Mesenchymal stem cell (in vitro differentiated cells and primary cell): Measurements from ENCODE around the gene KCTD16.

Experiments used
- DNase-seq: peaks from one replicate; pipeline ENCODE4 v3.0.0-alpha.2; 2013
- H2AFZ ChIP-seq: one replicate; pipeline ENCODE4 v1.6.1; 2013; ENCODE audit warnings: low read depth, mild to moderate bottlenecking, control low read depth, inconsistent platforms, low read length, moderate library complexity
- H2AK5ac ChIP-seq: 2 replicates; pipeline ENCODE4 v1.6.1; 2013; ENCODE audit warnings: low read length, moderate library complexity, mild to moderate bottlenecking, inconsistent platforms; ENCODE audit not compliant: severe bottlenecking
- H2BK120ac ChIP-seq: one replicate; pipeline ENCODE4 v1.6.1; 2013; ENCODE audit warnings: low read depth, mild to moderate bottlenecking, inconsistent platforms, low read length, moderate library complexity
- H2BK12ac ChIP-seq, 2 experiments: one replicate each; pipeline ENCODE4 v1.6.1; 2013; ENCODE audit warnings: inconsistent platforms in 2 of 2, low read length in 2 of 2, mild to moderate bottlenecking in 2 of 2, moderate library complexity in 2 of 2, control low read depth in 1 of 2
- H2BK15ac ChIP-seq: one replicate; pipeline ENCODE4 v1.6.1; 2013; ENCODE audit warnings: mild to moderate bottlenecking, low read depth, inconsistent platforms; ENCODE audit not compliant: poor library complexity, severe bottlenecking
- H2BK5ac ChIP-seq: 2 replicates; pipeline ENCODE4 v1.6.1; 2013; ENCODE audit warnings: low read depth, mild to moderate bottlenecking, low read length, control low read depth, inconsistent platforms; ENCODE audit not compliant: poor library complexity, severe bottlenecking
- H3K14ac ChIP-seq, 2 experiments: one replicate each; pipeline ENCODE4 v1.6.1; 2013; ENCODE audit warnings: inconsistent platforms in 2 of 2, low read length in 2 of 2, control low read depth in 1 of 2, mild to moderate bottlenecking in 1 of 2, moderate library complexity in 1 of 2
- H3K18ac ChIP-seq, 2 experiments: one replicate each; pipeline ENCODE4 v1.6.1; 2013; ENCODE audit warnings: inconsistent platforms in 2 of 2, low read length in 2 of 2, control low read depth in 1 of 2, low read depth in 1 of 2, mild to moderate bottlenecking in 1 of 2
- H3K23ac ChIP-seq, 2 experiments: one replicate each; pipeline ENCODE4 v1.6.1; 2013; ENCODE audit warnings: inconsistent platforms in 2 of 2, low read length in 2 of 2, mild to moderate bottlenecking in 2 of 2, moderate library complexity in 2 of 2, control low read depth in 1 of 2
- H3K27ac ChIP-seq: 2 replicates; pipeline ENCODE4 v1.5.1; 2013; ENCODE audit warnings: mild to moderate bottlenecking, moderate library complexity, low read length, control low read depth, inconsistent platforms; ENCODE audit not compliant: poor library complexity, severe bottlenecking
- H3K27me3 ChIP-seq, 2 experiments: 2 replicates each; pipeline versions ENCODE4 v1.6.1 to v1.7.0; 2013; ENCODE audit warnings: low read length in 2 of 2, mild to moderate bottlenecking in 2 of 2, moderate library complexity in 2 of 2, control low read depth in 1 of 2, inconsistent platforms in 1 of 2; ENCODE audit not compliant: control insufficient read depth in 1 of 2, insufficient read depth in 1 of 2
- H3K36me3 ChIP-seq, 2 experiments: 2 replicates each; pipeline versions ENCODE4 v1.6.1 to v1.7.0; 2013; ENCODE audit warnings: low read length in 2 of 2, control low read depth in 1 of 2, inconsistent platforms in 1 of 2, low read depth in 1 of 2, mild to moderate bottlenecking in 1 of 2; ENCODE audit not compliant: insufficient read depth in 2 of 2, control insufficient read depth in 1 of 2
- H3K4ac ChIP-seq, 2 experiments: one replicate each; pipeline ENCODE4 v1.6.1; 2013; ENCODE audit warnings: inconsistent platforms in 2 of 2, low read length in 2 of 2, mild to moderate bottlenecking in 2 of 2, moderate library complexity in 2 of 2, control low read depth in 1 of 2, low read depth in 1 of 2
- H3K4me1 ChIP-seq: 2 replicates; pipeline ENCODE4 v1.6.1; 2013; ENCODE audit warnings: low read depth, low read length, control low read depth; ENCODE audit not compliant: control insufficient read depth, insufficient read depth
- H3K4me2 ChIP-seq: 2 replicates; pipeline ENCODE4 v1.6.1; 2013; ENCODE audit warnings: low read length, mild to moderate bottlenecking, inconsistent platforms; ENCODE audit not compliant: poor library complexity, severe bottlenecking
- H3K4me3 ChIP-seq, 2 experiments: 2 replicates each; pipeline versions ENCODE4 v1.5.1 to v1.7.0; 2013; ENCODE audit warnings: low read length in 2 of 2, mild to moderate bottlenecking in 2 of 2, control low read depth in 1 of 2, low read depth in 1 of 2; ENCODE audit not compliant: insufficient read depth in 1 of 2
- H3K79me1 ChIP-seq: replicated peaks from 2 replicates; pipeline ENCODE4 v1.6.1; 2013; ENCODE audit warnings: mild to moderate bottlenecking, control low read depth, low read length, inconsistent platforms; ENCODE audit not compliant: poor library complexity, severe bottlenecking
- H3K9ac ChIP-seq: 2 replicates; pipeline ENCODE4 v1.7.0; 2013; ENCODE audit warnings: mild to moderate bottlenecking, low read length, moderate library complexity
- H3K9me3 ChIP-seq: 2 replicates; pipeline ENCODE4 v1.7.0; 2013; ENCODE audit warnings: mild to moderate bottlenecking, low read length; ENCODE audit not compliant: control insufficient read depth
- H4K8ac ChIP-seq: one replicate; pipeline ENCODE4 v1.6.1; 2013; ENCODE audit warnings: inconsistent platforms, mild to moderate bottlenecking, low read length, moderate library complexity
- H4K91ac ChIP-seq: one replicate; pipeline ENCODE4 v1.6.1; 2013; ENCODE audit warnings: mild to moderate bottlenecking, low read length, inconsistent platforms
- WGBS: methylation state at CpG from one replicate; pipeline ENCODE4 v1.1.7; 2013; ENCODE audit warnings: mixed read lengths; 5-methylcytosine and 5-hydroxymethylcytosine counted together

KCTD16 gene

GRCh38 chr5:144308174-144308573 lies 137.5 kb downstream of the KCTD16 start:
- no peak overlapping the region for H4K8ac ChIP-seq
- H3K79me1 ChIP-seq, result no peaks in the 10 kb centered on the region
- no peak overlapping the region for H2AK5ac ChIP-seq
- no peak overlapping the region for H3K27ac ChIP-seq
- no peak overlapping the region for H3K23ac ChIP-seq
- 93% methylated on average over 5 of the region's 5 CpGs for WGBS
- no peak overlapping the region for H2BK15ac ChIP-seq
- no peaks in the 10 kb centered on the region for H3K36me3 ChIP-seq
- no peak overlapping the region for H3K14ac ChIP-seq
- no peaks in the 10 kb centered on the region for H3K27me3 ChIP-seq
- H3K9ac ChIP-seq, result no peak overlapping the region
- H2AFZ ChIP-seq, result no peak overlapping the region
- no peak overlapping the region for H2BK5ac ChIP-seq
- no peak overlapping the region for H2BK120ac ChIP-seq
- H3K4ac ChIP-seq, result no peak overlapping the region
- no peak for DNase-seq
- H3K4me2 ChIP-seq, result no peak overlapping the region
- no peak overlapping the region for H2BK12ac ChIP-seq
- H3K18ac ChIP-seq, result no peak overlapping the region
- H4K91ac ChIP-seq, result no peak overlapping the region
- H3K4me3 ChIP-seq, result no peak overlapping the region
- H3K4me1 ChIP-seq, result no peaks in the 10 kb centered on the region
- no peaks in the 10 kb centered on the region for H3K9me3 ChIP-seq

GRCh38 chr5:144308906-144309670 lies 138.4 kb downstream of the KCTD16 start:
- DNase-seq, result peak; percentile 23
- no peak overlapping the region for H3K4ac ChIP-seq
- no peak overlapping the region for H2BK12ac ChIP-seq
- no peaks in the 10 kb centered on the region for H3K27me3 ChIP-seq
- H3K4me3 ChIP-seq, result no peak overlapping the region
- H3K23ac ChIP-seq, result no peak overlapping the region
- no peak overlapping the region for H4K91ac ChIP-seq
- H2BK5ac ChIP-seq, result no peak overlapping the region
- no peak overlapping the region for H3K14ac ChIP-seq
- peak overlapping the region; percentile 25 for H3K27ac ChIP-seq
- no peak overlapping the region for H3K9ac ChIP-seq
- no peak overlapping the region for H2BK15ac ChIP-seq
- no peak overlapping the region for H3K4me2 ChIP-seq
- WGBS, result 47% methylated on average over 5 of the region's 5 CpGs
- H3K9me3 ChIP-seq, result no peaks in the 10 kb centered on the region
- H2AK5ac ChIP-seq, result peak overlapping the region; percentile 72
- H4K8ac ChIP-seq, result no peak overlapping the region
- no peaks in the 10 kb centered on the region for H3K79me1 ChIP-seq
- no peak overlapping the region for H2AFZ ChIP-seq
- no peaks in the 10 kb centered on the region for H3K36me3 ChIP-seq
- no peaks in the 10 kb centered on the region for H3K4me1 ChIP-seq
- H2BK120ac ChIP-seq, result no peak overlapping the region
- H3K18ac ChIP-seq, result no peak overlapping the region

GRCh38 chr5:144310621-144311020 lies 139.9 kb downstream of the KCTD16 start:
- Histone ChIP-seq H3K18ac (no peak overlapping the region), H2BK120ac (no peak overlapping the region), H3K27ac (no peak overlapping the region), H2AFZ (no peak overlapping the region), H2BK12ac (no peak overlapping the region), H3K9ac (no peak overlapping the region), H2BK5ac (no peak overlapping the region), H4K91ac (no peak overlapping the region), H3K4me2 (no peak overlapping the region), H3K4me3 (no peak overlapping the region), H3K79me1 (no peaks in the 10 kb centered on the region), H3K27me3 (no peaks in the 10 kb centered on the region), H3K14ac (no peak overlapping the region), H3K4ac (no peak overlapping the region), H4K8ac (no peak overlapping the region), H3K23ac (no peak overlapping the region), H3K9me3 (no peaks in the 10 kb centered on the region), H2BK15ac (no peak overlapping the region), H3K36me3 (no peaks in the 10 kb centered on the region), H3K4me1 (no peaks in the 10 kb centered on the region), H2AK5ac (no peak overlapping the region)
- no peak for DNase-seq
- WGBS, result no CpG with 5 or more reads among the region's 2 CpGs

- H3K4me2 ChIP-seq, result no peak overlapping the region
- H2AFZ ChIP-seq, result no peak overlapping the region
- no peak for DNase-seq
- no peak overlapping the region for H2BK15ac ChIP-seq
- H3K14ac ChIP-seq, result no peak overlapping the region
- no peak overlapping the region for H3K18ac ChIP-seq
- H3K4me1 ChIP-seq, result no peaks in the 10 kb centered on the region
- H4K91ac ChIP-seq, result no peak overlapping the region
- no peak overlapping the region for H3K4me3 ChIP-seq
- no peak overlapping the region for H4K8ac ChIP-seq
- H3K9me3 ChIP-seq, result no peaks in the 10 kb centered on the region
- no peaks in the 10 kb centered on the region for H3K27me3 ChIP-seq
- H2BK12ac ChIP-seq, result no peak overlapping the region
- H2BK5ac ChIP-seq, result no peak overlapping the region
- no peak overlapping the region for H3K27ac ChIP-seq
- H2BK120ac ChIP-seq, result no peak overlapping the region
- H3K23ac ChIP-seq, result no peak overlapping the region
- H3K79me1 ChIP-seq, result no peaks in the 10 kb centered on the region
- no peak overlapping the region for H3K9ac ChIP-seq
- no peak overlapping the region for H2AK5ac ChIP-seq
- no peak overlapping the region for H3K4ac ChIP-seq
- WGBS, result no CpG with 5 or more reads among the region's 1 CpG
- no peaks in the 10 kb centered on the region for H3K36me3 ChIP-seq
Observed at GRCh38 chr5:144313147-144313726, 142.6 kb downstream of the KCTD16 start.
